MCF 10A (cell line): ENCODE data around the gene DGCR2. TPM values are rescaled to one million over a fixed set of nuclear protein-coding genes. Genes with fewer than 3 reads are reported as not detected.

Experiments
- Bru-seq: library from RNA; stranded (reverse); fragments of 400-500 nt; gene quantifications from one replicate; lab custom pipeline; 2021; lab: Mats Ljungman, UMichigan
- BruChase-seq, 2 experiments: library from RNA; stranded (reverse); fragments of 400-500 nt; gene quantifications; one replicate each; lab custom pipeline; 2021; lab: Mats Ljungman, UMichigan
- BruUV-seq: library from RNA; stranded (reverse); fragments of 400-500 nt; replicated peaks from 2 replicates; lab custom pipeline; 2021; lab: Mats Ljungman, UMichigan
- CTCF ChIA-PET: fragments of 300-600 bp; sonication (Branson Sonifier 250); formaldehyde crosslinking; extraction: SDS; loops from one replicate; lab custom pipeline; 2021; ENCODE audit warnings: antibody characterized with exemption, inconsistent platforms; lab: Yijun Ruan, JAX
- POLR2A ChIA-PET: fragments of 300-600, 350-650 bp; sonication (Branson Sonifier 250); formaldehyde crosslinking; extraction: SDS; loops from one replicate; lab custom pipeline; 2020; ENCODE audit warnings: antibody characterized with exemption, inconsistent platforms; lab: Yijun Ruan, JAX
- DNase-seq: peaks from one replicate; pipeline ENCODE4 v3.0.0-alpha.2; 2018; ENCODE audit not compliant: unreplicated experiment
- H3K27ac Mint-ChIP-seq: one replicate; pipeline ENCODE4 v1.8.0; 2022; ENCODE audit warnings: mild to moderate bottlenecking, low read depth, mixed read lengths; ENCODE audit not compliant: unreplicated experiment
- H3K27me3 Mint-ChIP-seq: one replicate; pipeline ENCODE4 v1.8.0; 2022; ENCODE audit warnings: mixed read lengths; ENCODE audit not compliant: insufficient read depth, unreplicated experiment
- H3K36me3 Mint-ChIP-seq: one replicate; pipeline ENCODE4 v1.8.0; 2022; ENCODE audit warnings: mild to moderate bottlenecking, moderate library complexity, mixed read lengths; ENCODE audit not compliant: insufficient read depth, unreplicated experiment
- H3K4me1 Mint-ChIP-seq: one replicate; pipeline ENCODE4 v1.8.0; 2022; ENCODE audit warnings: mixed read lengths; ENCODE audit not compliant: insufficient read depth, unreplicated experiment
- H3K4me3 Mint-ChIP-seq: one replicate; pipeline ENCODE4 v1.8.0; 2022; ENCODE audit warnings: mild to moderate bottlenecking, moderate library complexity, mixed read lengths; ENCODE audit not compliant: unreplicated experiment
- H3K9me3 Mint-ChIP-seq: one replicate; pipeline ENCODE4 v1.8.0; 2022; ENCODE audit warnings: mixed read lengths; ENCODE audit not compliant: unreplicated experiment
- intact Hi-C: fragments of 100-400 bp; cut with micrococcal nuclease; formaldehyde crosslinking; loops from 2 replicates; pipeline ENCODE4 v1.14.1; 2022
- long read RNA-seq: library from polyadenylated mRNA; stranded (forward); transcript quantifications from one replicate; pipeline ENCODE4 v2.0.0, GENCODE V29; 2022
- total RNA-seq: library from RNA; stranded (reverse); gene quantifications from 2 replicates; pipeline ENCODE4 v1.2.3, GENCODE V29; 2022
- TF ChIP-seq, protein P1 (sequence below): fragments of 200-600 bp; IDR thresholded peaks from one replicate; pipeline ENCODE4 v1.8.0; 2022; ENCODE audit warnings: antibody characterized with exemption, mild to moderate bottlenecking; ENCODE audit not compliant: unreplicated experiment

Gene DGCR2, protein sequence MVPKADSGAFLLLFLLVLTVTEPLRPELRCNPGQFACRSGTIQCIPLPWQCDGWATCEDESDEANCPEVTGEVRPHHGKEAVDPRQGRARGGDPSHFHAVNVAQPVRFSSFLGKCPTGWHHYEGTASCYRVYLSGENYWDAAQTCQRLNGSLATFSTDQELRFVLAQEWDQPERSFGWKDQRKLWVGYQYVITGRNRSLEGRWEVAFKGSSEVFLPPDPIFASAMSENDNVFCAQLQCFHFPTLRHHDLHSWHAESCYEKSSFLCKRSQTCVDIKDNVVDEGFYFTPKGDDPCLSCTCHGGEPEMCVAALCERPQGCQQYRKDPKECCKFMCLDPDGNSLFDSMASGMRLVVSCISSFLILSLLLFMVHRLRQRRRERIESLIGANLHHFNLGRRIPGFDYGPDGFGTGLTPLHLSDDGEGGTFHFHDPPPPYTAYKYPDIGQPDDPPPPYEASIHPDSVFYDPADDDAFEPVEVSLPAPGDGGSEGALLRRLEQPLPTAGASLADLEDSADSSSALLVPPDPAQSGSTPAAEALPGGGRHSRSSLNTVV
- total RNA-seq (41.2 and 50.1 TPM in 2 replicates), Bru-seq, nascent RNA (percentile 76 among the genes with signal in this experiment), BruChase-seq, experiment 1, labeled RNA remaining after a 6-hour chase (percentile 85 among the genes with signal in this experiment), BruChase-seq, experiment 2, labeled RNA remaining after a 2-hour chase (percentile 77 among the genes with signal in this experiment)
- long read RNA-seq, full-length matches to known transcripts = 80 of 171 reads
- long read RNA-seq, partial matches to known transcripts = 37 of 171 reads
- long read RNA-seq, other reads (novel, unspliced or antisense) = 54 of 171 reads

DNA sequence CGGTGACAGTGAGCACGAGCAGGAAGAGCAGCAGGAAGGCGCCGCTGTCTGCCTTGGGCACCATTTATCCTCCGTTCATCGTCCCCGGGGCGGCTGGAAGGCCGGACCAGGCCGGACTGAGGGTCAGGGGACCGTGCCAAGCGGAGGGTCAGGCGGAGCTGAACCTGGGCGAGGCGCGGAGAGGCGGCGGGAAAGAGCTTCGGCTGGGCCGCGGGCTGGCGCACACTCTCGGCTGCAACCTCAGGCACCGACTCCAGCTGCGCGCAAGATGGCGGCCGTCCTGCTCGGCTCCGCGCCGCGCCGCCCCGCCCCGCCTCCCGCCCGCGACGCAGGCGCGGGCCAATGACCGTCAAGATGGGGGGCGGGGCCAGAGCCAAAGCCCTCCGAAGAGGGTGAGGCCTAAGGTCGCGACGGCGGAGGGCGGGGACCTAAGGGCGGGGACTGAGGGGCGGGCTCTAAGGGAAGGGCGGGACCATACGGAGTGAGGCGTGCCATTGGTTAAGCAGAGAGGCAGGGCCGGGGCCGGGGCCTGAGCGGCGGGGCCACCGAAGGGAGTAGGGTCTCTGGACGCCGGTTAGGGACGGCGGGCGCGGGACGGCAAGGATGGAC is at the start of gene DGCR2:
TSS of gene DGCR2 (minus strand) at position 270 of the 609 bp plus-strand sequence. CDS start at position 64, 206 bp downstream.
- no TSS peak for BruUV-seq
- peak; percentile 97 for DNase-seq
- Mint-ChIP-seq H3K4me3 (peak within 1 kb of the TSS; percentile 85), H3K9me3 (no peaks in the 10 kb centered on the region), H3K36me3 (peaks cover 12% of the 10 kb centered on the region), H3K27ac (peak within 1 kb of the TSS; percentile 86), H3K4me1 (peaks cover 17% of the 10 kb centered on the region), H3K27me3 (no peaks in the 10 kb centered on the region)
- CTCF ChIA-PET = interaction anchor here (0.6 to 1.4 kb wide), 4 partner anchors 12 to 169 kb away, joined by 3 to 5 read pairs (median 3); no protein-coding TSS in a partner anchor
- intact Hi-C loops = no loop called here
- TF ChIP-seq, protein P1, sequence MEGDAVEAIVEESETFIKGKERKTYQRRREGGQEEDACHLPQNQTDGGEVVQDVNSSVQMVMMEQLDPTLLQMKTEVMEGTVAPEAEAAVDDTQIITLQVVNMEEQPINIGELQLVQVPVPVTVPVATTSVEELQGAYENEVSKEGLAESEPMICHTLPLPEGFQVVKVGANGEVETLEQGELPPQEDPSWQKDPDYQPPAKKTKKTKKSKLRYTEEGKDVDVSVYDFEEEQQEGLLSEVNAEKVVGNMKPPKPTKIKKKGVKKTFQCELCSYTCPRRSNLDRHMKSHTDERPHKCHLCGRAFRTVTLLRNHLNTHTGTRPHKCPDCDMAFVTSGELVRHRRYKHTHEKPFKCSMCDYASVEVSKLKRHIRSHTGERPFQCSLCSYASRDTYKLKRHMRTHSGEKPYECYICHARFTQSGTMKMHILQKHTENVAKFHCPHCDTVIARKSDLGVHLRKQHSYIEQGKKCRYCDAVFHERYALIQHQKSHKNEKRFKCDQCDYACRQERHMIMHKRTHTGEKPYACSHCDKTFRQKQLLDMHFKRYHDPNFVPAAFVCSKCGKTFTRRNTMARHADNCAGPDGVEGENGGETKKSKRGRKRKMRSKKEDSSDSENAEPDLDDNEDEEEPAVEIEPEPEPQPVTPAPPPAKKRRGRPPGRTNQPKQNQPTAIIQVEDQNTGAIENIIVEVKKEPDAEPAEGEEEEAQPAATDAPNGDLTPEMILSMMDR = no peak
- POLR2A ChIA-PET = interaction anchor here (0.6 to 5.5 kb wide), 19 partner anchors 8 to 311 kb away, joined by 3 to 43 read pairs (median 4); partner anchors contain the start of genes CLTCL1, ESS2, HIRA and MRPL40

DNA sequence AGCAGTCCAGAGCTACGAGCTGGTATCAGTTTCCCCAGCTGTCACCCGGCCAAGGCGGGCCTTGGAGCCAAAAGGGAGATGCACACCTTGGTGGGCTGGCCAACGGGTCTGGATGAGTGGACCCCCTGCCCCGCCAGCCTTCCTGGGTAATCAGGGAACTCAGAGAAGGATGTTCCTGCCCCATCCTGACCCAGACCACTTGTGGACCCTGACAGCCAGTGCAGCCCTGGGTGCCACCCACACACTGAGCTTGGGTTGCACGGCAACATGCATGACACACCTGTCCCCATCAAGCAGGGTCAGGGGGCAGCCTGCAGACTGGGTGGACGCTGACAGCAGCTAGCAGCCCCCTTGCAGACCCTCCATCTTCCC is 47.7 kb upstream of the DGCR2 start:
- intact Hi-C loops = no loop called here
- peaks cover 33% of the 10 kb centered on the region for H3K27me3 Mint-ChIP-seq
- no TSS peak for BruUV-seq
- no peaks in the 10 kb centered on the region for H3K9me3 Mint-ChIP-seq
- H3K36me3 Mint-ChIP-seq = peaks cover 5% of the 10 kb centered on the region
- POLR2A ChIA-PET = interaction anchor here (1.1 kb wide), 1 partner anchor 26 kb away, joined by 3 read pairs; the partner anchor contains the start of gene ESS2
- DNase-seq = no peak
- TF ChIP-seq, protein P1 = no peak
- H3K27ac Mint-ChIP-seq = no peak overlapping the region
- CTCF ChIA-PET = interaction anchor here (1.1 kb wide), 1 partner anchor 23 kb away, joined by 4 read pairs; no protein-coding TSS in a partner anchor
- peak overlapping the region; percentile 98 for H3K4me3 Mint-ChIP-seq
- H3K4me1 Mint-ChIP-seq = peaks cover 34% of the 10 kb centered on the region

DNA sequence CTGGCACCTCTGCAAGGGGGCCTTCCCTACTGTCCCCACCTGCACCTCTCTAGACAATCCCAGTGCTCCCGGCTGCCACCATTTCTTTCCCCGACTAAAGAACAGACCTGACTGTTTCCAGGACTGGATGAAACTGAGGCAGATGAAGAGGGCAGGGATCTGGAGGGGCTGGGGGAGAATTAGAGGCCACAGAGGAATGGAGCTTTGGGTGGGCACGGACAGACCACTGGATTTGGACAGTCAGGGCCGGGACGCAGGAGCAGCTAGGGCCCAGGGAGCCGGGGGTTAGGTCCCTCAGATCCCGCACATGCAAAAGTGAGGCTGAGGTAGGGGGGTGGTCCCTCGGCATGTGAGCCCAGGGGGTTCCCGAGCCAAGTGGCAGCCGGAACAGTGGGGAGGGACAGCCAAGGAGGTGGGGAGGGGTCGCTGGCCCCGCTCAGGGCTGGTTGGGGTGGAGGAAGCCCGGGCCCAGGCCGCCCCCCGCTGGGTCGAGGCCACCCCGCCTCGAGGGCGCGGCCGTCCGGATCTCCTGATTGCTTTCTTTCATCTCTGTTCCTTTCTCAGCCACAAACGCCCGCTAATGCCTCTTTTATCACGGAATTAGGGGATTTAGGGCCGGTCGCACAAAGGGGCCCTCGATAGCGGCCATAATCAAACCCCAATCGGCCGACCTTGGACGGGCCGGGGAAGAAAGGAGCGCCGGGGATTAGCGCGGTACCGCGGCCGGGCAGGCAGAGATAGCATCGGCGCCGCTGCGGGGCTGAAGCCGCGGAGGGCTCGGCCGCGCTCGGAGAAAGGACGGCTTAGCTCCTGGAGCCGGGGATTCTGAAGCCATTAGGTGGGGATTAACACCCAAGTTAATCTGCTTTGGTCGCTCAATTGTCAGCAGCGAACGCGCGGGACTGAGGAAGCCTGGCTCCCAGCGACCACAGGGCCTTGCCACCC is 47.1 kb upstream of the DGCR2 start:
- intact Hi-C loops = no loop called here
- TF ChIP-seq, protein P1 = no peak
- BruUV-seq = no TSS peak
- DNase-seq = no peak
- Mint-ChIP-seq H3K4me3 (peak overlapping the region; percentile 39), H3K27ac (no peak overlapping the region), H3K27me3 (peaks cover 33% of the 10 kb centered on the region), H3K36me3 (peaks cover 5% of the 10 kb centered on the region), H3K9me3 (no peaks in the 10 kb centered on the region), H3K4me1 (peaks cover 28% of the 10 kb centered on the region)
- ChIA-PET POLR2A (interaction anchor here (1.1 kb wide), 1 partner anchor 25 kb away, joined by 3 read pairs; the partner anchor contains the start of gene ESS2), CTCF (interaction anchor here (1.1 to 2.3 kb wide), 2 partner anchors 22 to 24 kb away, joined by 4 to 8 read pairs; partner anchors contain the start of gene ESS2)
